Smooth muscle cell (in vitro differentiated cells): ENCODE data around the gene WIPF3. TPM values are rescaled to one million over a fixed set of nuclear protein-coding genes. Genes with fewer than 3 reads are reported as not detected.

Experiments
- DNase-seq: peaks from one replicate; lab custom pipeline; 2025; ENCODE audit not compliant: unreplicated experiment; lab: John Stamatoyannopoulos, UW
- H2AFZ ChIP-seq: fragments of 200-600 bp; sonication (generic); 2 replicates; pipeline ENCODE4 v1.6.0; 2016; ENCODE audit warnings: antibody characterized with exemption, low read depth, mild to moderate bottlenecking
- H3F3A ChIP-seq: fragments of 200-600 bp; sonication (generic); 2 replicates; pipeline ENCODE4 v1.6.0; 2017; ENCODE audit warnings: antibody characterized with exemption, low read depth
- H3K27ac ChIP-seq: fragments of 200-600 bp; sonication (generic); 2 replicates; pipeline ENCODE4 v1.5.1; 2016; ENCODE audit warnings: low read depth, mild to moderate bottlenecking
- H3K27me3 ChIP-seq: fragments of 200-600 bp; sonication (generic); 2 replicates; pipeline ENCODE4 v1.6.1; 2016; ENCODE audit warnings: low read depth, mild to moderate bottlenecking
- H3K36me3 ChIP-seq: fragments of 200-600 bp; sonication (generic); 2 replicates; pipeline ENCODE4 v1.5.1; 2016; ENCODE audit warnings: low read depth
- H3K4me1 ChIP-seq: fragments of 200-600 bp; sonication (generic); 2 replicates; pipeline ENCODE4 v1.5.1; 2016; ENCODE audit warnings: low read depth
- H3K4me2 ChIP-seq: fragments of 200-600 bp; sonication (generic); 2 replicates; pipeline ENCODE4 v1.6.0; 2016; ENCODE audit warnings: mild to moderate bottlenecking
- H3K4me3 ChIP-seq: fragments of 200-600 bp; sonication (generic); 2 replicates; pipeline ENCODE4 v1.5.1; 2016; ENCODE audit warnings: mild to moderate bottlenecking
- H3K79me2 ChIP-seq: fragments of 200-600 bp; sonication (generic); 2 replicates; pipeline ENCODE4 v1.6.0; 2016; ENCODE audit warnings: low read depth, mild to moderate bottlenecking
- H3K9ac ChIP-seq: fragments of 200-600 bp; sonication (generic); 2 replicates; pipeline ENCODE4 v1.6.0; 2016; ENCODE audit warnings: low read depth
- H3K9me3 ChIP-seq: fragments of 200-600 bp; sonication (generic); replicated peaks from 2 replicates; pipeline ENCODE4 v1.5.1; 2016; ENCODE audit warnings: low read depth
- H4K20me1 ChIP-seq: fragments of 200-600 bp; sonication (generic); 2 replicates; pipeline ENCODE4 v1.6.0; 2016; ENCODE audit warnings: low read depth
- WGBS: methylation state at CpG from one replicate; pipeline ENCODE4 v1.1.7; 2016; ENCODE audit warnings: low lambda C conversion rate; 5-methylcytosine and 5-hydroxymethylcytosine counted together
- polyA plus RNA-seq: library from polyadenylated mRNA; unstranded; fragments of >200 nt; fragmentation: Nextera tagmentation; extraction: Ambion mirVana; gene quantifications from 2 replicates; pipeline ENCODE4 v1.2.1, GENCODE V29; 2016
- total RNA-seq: library from RNA; depleted of rRNA; stranded (reverse); fragments of >200 nt; gene quantifications from 2 replicates; pipeline ENCODE4 v1.2.3, GENCODE V29; 2014
- TF ChIP-seq, protein P1 (sequence below): fragments of 200-600 bp; sonication (generic); IDR thresholded peaks from 2 replicates; pipeline ENCODE4 v1.5.1; 2017; ENCODE audit warnings: borderline replicate concordance, mild to moderate bottlenecking, antibody characterized with exemption; ENCODE audit not compliant: insufficient read depth, poor library complexity, severe bottlenecking

The WIPF3 gene
- total and polyA plus RNA-seq, 2 experiments from 2014 or later: 0.22 TPM; not detected in 1

DNA sequence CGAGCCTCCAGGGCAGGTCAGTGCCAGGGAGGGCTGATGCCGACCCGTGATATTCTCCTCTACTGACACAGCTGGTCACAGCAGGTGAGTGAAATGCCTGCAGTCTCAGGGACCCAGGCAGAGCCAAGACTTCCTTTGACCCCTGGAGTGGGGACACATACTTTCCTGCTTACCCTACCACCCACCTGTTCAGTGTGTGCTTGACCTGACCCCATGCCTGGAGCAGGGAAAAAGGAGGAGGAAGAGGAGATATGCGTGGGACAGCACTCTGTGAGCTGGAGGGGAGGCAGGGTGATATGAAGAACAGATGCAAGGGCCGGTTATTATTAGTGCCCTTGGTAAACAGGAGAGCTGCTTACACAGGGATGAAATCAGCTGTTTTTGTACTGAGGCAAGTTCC, 40.8 kb upstream of the WIPF3 start:
- no peaks in the 10 kb centered on the region for H3K36me3 ChIP-seq
- H3F3A ChIP-seq: no peaks in the 10 kb centered on the region
- no peak overlapping the region for H3K4me3 ChIP-seq
- no peaks in the 10 kb centered on the region for H3K9me3 ChIP-seq
- no peak for DNase-seq
- no peaks in the 10 kb centered on the region for H3K4me1 ChIP-seq
- H4K20me1 ChIP-seq: no peaks in the 10 kb centered on the region
- no peak overlapping the region for H2AFZ ChIP-seq
- peaks cover 31% of the 10 kb centered on the region for H3K27me3 ChIP-seq
- no peak overlapping the region for H3K27ac ChIP-seq
- TF ChIP-seq, protein P1, sequence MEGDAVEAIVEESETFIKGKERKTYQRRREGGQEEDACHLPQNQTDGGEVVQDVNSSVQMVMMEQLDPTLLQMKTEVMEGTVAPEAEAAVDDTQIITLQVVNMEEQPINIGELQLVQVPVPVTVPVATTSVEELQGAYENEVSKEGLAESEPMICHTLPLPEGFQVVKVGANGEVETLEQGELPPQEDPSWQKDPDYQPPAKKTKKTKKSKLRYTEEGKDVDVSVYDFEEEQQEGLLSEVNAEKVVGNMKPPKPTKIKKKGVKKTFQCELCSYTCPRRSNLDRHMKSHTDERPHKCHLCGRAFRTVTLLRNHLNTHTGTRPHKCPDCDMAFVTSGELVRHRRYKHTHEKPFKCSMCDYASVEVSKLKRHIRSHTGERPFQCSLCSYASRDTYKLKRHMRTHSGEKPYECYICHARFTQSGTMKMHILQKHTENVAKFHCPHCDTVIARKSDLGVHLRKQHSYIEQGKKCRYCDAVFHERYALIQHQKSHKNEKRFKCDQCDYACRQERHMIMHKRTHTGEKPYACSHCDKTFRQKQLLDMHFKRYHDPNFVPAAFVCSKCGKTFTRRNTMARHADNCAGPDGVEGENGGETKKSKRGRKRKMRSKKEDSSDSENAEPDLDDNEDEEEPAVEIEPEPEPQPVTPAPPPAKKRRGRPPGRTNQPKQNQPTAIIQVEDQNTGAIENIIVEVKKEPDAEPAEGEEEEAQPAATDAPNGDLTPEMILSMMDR: no peak
- H3K9ac ChIP-seq: no peak overlapping the region
- 43% methylated on average over 5 of the region's 5 CpGs for WGBS
- no peaks in the 10 kb centered on the region for H3K79me2 ChIP-seq
- no peak overlapping the region for H3K4me2 ChIP-seq

GRCh38 chr7:29770371-29770770, 35.9 kb upstream of the WIPF3 start:
- Histone ChIP-seq H3F3A (no peaks in the 10 kb centered on the region), H3K36me3 (no peaks in the 10 kb centered on the region), H3K9ac (no peak overlapping the region), H3K4me3 (no peak overlapping the region), H3K27me3 (peaks cover 16% of the 10 kb centered on the region), H2AFZ (no peak overlapping the region), H3K27ac (no peak overlapping the region), H3K9me3 (no peaks in the 10 kb centered on the region), H3K4me2 (no peak overlapping the region), H3K4me1 (no peaks in the 10 kb centered on the region), H4K20me1 (no peaks in the 10 kb centered on the region), H3K79me2 (no peaks in the 10 kb centered on the region)
- TF ChIP-seq, protein P1: no peak
- 93% methylated on average over 6 of the region's 6 CpGs for WGBS
- DNase-seq: no peak

GRCh38 chr7:29771081-29771816, 35.1 kb upstream of the WIPF3 start:
- Histone ChIP-seq H3K27ac (no peak overlapping the region), H3K27me3 (peaks cover 14% of the 10 kb centered on the region), H3K4me2 (no peak overlapping the region), H3K36me3 (no peaks in the 10 kb centered on the region), H3F3A (no peaks in the 10 kb centered on the region), H3K4me3 (no peak overlapping the region), H4K20me1 (no peaks in the 10 kb centered on the region), H3K79me2 (no peaks in the 10 kb centered on the region), H3K4me1 (no peaks in the 10 kb centered on the region), H2AFZ (no peak overlapping the region), H3K9me3 (no peaks in the 10 kb centered on the region), H3K9ac (no peak overlapping the region)
- no peak for DNase-seq
- WGBS: 47% methylated on average over 4 of the region's 4 CpGs
- TF ChIP-seq, protein P1: no peak

DNA sequence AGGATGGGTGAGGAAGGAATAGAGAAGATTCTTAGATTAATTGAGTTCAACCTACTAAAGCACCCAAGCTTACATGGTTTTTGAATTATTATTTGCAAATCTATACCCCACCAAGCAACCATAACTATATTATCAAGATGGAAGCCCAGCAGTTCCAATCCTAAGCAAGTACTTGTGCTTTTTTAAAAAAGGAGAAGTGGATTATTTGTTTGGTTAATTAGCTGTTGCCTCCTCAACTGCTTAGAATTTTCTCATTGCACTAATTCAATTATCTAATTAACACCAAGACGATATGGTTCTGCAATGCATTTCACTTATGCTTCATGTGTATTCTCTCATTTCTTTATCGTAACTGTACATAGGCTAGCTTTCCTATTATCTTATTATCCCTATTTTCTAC, 27.3 kb upstream of the WIPF3 start:
- no peaks in the 10 kb centered on the region for H4K20me1 ChIP-seq
- no peak overlapping the region for H2AFZ ChIP-seq
- no peak overlapping the region for H3K4me3 ChIP-seq
- no peak overlapping the region for H3K27ac ChIP-seq
- WGBS: 91% methylated on average over 2 of the region's 2 CpGs
- no peaks in the 10 kb centered on the region for H3K79me2 ChIP-seq
- H3K27me3 ChIP-seq: peaks cover 22% of the 10 kb centered on the region
- TF ChIP-seq, protein P1: no peak
- no peaks in the 10 kb centered on the region for H3K4me1 ChIP-seq
- no peaks in the 10 kb centered on the region for H3K9me3 ChIP-seq
- H3K4me2 ChIP-seq: no peak overlapping the region
- no peaks in the 10 kb centered on the region for H3F3A ChIP-seq
- no peak for DNase-seq
- H3K36me3 ChIP-seq: no peaks in the 10 kb centered on the region
- no peak overlapping the region for H3K9ac ChIP-seq
